ENCODE data around the gene RNF215.

DNA sequence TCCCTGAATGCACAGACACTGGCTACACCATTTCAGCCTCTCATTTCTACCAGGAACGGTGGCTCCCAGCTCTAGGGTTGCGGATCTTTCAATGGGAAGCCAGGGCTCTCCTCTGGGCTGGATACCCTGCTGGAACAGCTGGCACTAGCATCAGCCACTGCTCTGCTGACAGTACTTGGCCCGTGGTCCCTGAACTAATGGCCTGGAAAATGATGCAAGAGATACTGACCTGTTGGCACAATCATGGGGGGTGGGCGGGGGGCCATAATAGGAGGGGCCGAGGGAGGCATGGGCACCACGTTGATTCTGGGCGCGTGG is 49.8 kb downstream of the RNF215 start:
- TF ChIP-seq, protein P1, sequence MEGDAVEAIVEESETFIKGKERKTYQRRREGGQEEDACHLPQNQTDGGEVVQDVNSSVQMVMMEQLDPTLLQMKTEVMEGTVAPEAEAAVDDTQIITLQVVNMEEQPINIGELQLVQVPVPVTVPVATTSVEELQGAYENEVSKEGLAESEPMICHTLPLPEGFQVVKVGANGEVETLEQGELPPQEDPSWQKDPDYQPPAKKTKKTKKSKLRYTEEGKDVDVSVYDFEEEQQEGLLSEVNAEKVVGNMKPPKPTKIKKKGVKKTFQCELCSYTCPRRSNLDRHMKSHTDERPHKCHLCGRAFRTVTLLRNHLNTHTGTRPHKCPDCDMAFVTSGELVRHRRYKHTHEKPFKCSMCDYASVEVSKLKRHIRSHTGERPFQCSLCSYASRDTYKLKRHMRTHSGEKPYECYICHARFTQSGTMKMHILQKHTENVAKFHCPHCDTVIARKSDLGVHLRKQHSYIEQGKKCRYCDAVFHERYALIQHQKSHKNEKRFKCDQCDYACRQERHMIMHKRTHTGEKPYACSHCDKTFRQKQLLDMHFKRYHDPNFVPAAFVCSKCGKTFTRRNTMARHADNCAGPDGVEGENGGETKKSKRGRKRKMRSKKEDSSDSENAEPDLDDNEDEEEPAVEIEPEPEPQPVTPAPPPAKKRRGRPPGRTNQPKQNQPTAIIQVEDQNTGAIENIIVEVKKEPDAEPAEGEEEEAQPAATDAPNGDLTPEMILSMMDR (IDR thresholded peaks at IDR 0.05; ENCODE audit: insufficient read depth, low read depth, low read length): no peak
- no peak for TF ChIP-seq EZH2 (IDR thresholded peaks at IDR 0.05; ENCODE audit: insufficient read depth, low read length)
